HUES64 (cell line): ENCODE results near the gene MGAT5.

Experiments used
- H3K27ac ChIP-seq: 2 replicates; pipeline ENCODE4 v1.7.0; 2013; ENCODE audit warnings: low read depth, low read length, inconsistent platforms
- H3K27me3 ChIP-seq: 2 replicates; pipeline ENCODE4 v1.6.1; 2013; ENCODE audit warnings: mild to moderate bottlenecking, low read length; ENCODE audit not compliant: insufficient read depth
- H3K36me3 ChIP-seq: 2 replicates; pipeline ENCODE4 v1.6.1; 2013; ENCODE audit warnings: mild to moderate bottlenecking, low read length; ENCODE audit not compliant: insufficient read depth
- H3K4me1 ChIP-seq: 2 replicates; pipeline ENCODE4 v1.6.1; 2013; ENCODE audit warnings: mild to moderate bottlenecking, low read length, moderate library complexity; ENCODE audit not compliant: insufficient read depth
- H3K4me3 ChIP-seq: 2 replicates; pipeline ENCODE4 v1.5.1; 2013; ENCODE audit warnings: mild to moderate bottlenecking, low read length, moderate library complexity
- H3K9ac ChIP-seq: 2 replicates; pipeline ENCODE4 v1.6.1; 2013; ENCODE audit warnings: mild to moderate bottlenecking, low read depth, low read length
- H3K9me3 ChIP-seq: 2 replicates; pipeline ENCODE4 v1.6.1; 2013; ENCODE audit warnings: low read depth, low read length; ENCODE audit not compliant: insufficient read depth
- WGBS: fragments of 150-250, 120-280 bp; methylation state at CpG from one replicate; pipeline ENCODE4 v1.1.7; 2013; ENCODE audit warnings: missing lambda C conversion rate; 5-methylcytosine and 5-hydroxymethylcytosine counted together

Gene MGAT5

DNA sequence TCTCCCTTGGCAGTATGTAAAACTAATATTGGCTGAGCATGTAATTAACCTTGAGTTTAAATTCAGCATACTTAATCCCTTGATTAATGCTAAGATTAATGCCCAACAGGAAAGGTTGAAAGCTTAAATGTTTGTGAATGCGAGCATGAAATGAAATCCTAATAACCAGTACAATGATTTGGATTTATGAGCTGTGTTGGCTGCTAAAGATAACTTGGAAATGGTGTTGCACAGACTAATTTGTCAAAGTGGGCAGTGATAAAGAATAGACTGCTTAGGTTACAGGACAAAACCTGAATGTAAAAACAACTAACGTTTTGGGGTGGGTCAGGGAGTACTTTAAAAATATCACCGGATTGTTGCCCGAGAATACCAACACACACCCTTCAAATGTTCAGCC is 70.6 kb downstream of the MGAT5 start:
- Histone ChIP-seq H3K9me3 (no peaks in the 10 kb centered on the region), H3K4me1 (peaks cover 7% of the 10 kb centered on the region; the same call in 1 of the 2 replicates), H3K4me3 (no peak overlapping the region), H3K27me3 (no peaks in the 10 kb centered on the region), H3K27ac (no peak overlapping the region), H3K36me3 (no peaks in the 10 kb centered on the region), H3K9ac (no peak overlapping the region)
- 95% methylated on average over 2 of the region's 4 CpGs for WGBS

DNA sequence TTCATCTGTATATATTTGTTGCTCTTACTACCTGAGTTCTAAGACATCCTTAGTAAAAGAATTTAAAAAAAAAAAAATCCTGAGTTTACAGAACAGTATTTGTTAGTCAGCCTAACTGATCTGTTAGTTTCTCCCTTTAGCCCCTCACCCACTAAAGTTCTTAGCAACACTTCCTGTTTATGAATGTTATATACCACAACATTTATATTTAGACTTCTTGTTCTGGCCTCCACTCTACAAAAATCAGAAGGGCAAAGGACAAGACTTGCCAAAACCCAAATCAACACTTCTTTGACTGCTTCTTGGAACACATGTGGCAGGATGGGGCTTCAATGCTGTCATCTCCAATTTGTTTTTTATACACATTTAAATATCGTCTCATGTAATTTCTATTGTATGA is 71.1 kb downstream of the MGAT5 start:
- no peaks in the 10 kb centered on the region for H3K36me3 ChIP-seq
- no peak overlapping the region for H3K9ac ChIP-seq
- no peak overlapping the region for H3K4me3 ChIP-seq
- no peak overlapping the region for H3K27ac ChIP-seq
- no CpG with 5 or more reads among the region's 1 CpG for WGBS
- H3K27me3 ChIP-seq: no peaks in the 10 kb centered on the region
- H3K9me3 ChIP-seq: no peaks in the 10 kb centered on the region
- peaks cover 2% of the 10 kb centered on the region; the same call in 1 of the 2 replicates for H3K4me1 ChIP-seq

DNA sequence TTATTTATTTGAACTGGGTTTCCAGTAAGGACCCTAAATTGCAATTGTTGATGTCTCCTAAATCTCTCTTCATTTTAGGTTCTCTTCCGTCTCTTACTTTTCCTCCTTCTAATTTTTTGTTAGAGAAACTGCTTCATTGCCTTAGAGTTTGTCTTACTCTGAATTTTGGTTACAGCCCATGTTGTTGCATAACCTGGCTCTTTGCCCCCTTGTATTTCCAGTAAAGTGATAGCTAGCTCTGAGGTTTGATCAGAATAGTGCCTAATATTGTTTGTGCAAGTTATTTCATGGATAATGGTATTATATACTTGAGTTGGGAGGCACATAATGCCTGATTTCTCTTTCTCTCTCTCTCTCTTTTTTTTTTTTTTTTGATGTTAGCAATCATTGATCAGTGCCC is 71.8 kb downstream of the MGAT5 start:
- H3K27ac ChIP-seq: no peak overlapping the region

DNA sequence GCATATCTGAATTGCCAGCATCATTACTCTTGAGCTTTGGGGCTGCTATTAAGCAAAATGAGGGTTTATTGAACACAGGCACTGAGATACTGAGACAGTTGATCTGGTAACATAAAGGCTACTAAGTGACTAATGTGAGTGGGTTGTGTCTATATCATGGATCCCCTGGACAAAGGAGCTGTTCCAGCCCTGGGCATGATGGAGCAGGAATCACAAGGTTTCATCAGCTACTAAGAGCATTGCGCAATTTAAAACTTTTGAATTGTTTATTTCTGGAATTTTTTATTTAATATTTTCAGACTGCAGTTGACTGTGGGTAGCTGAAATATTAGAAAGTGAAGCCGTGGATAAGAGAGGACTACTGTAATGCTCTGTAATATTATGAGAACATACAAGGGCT is 73.5 kb downstream of the MGAT5 start:
- 0 out of 2 replicates have a peak, but pooled peaks cover 3% of the 10 kb centered on the region for H3K9me3 ChIP-seq
- 93% methylated on average over 2 of the region's 2 CpGs for WGBS
- H3K4me3 ChIP-seq: no peak overlapping the region
- H3K27me3 ChIP-seq: no peaks in the 10 kb centered on the region
- H3K4me1 ChIP-seq: no peaks in the 10 kb centered on the region
- H3K36me3 ChIP-seq: no peaks in the 10 kb centered on the region
- H3K27ac ChIP-seq: no peak overlapping the region
- no peak overlapping the region for H3K9ac ChIP-seq

More for the DNA sequence above, 71.8 kb downstream of the MGAT5 start:
- Histone ChIP-seq H3K9me3 (no peaks in the 10 kb centered on the region), H3K36me3 (no peaks in the 10 kb centered on the region), H3K27me3 (no peaks in the 10 kb centered on the region), H3K4me3 (no peak overlapping the region), H3K9ac (no peak overlapping the region), H3K4me1 (no peaks in the 10 kb centered on the region)
- WGBS: 100% methylated on average over 1 of the region's 1 CpG

DNA sequence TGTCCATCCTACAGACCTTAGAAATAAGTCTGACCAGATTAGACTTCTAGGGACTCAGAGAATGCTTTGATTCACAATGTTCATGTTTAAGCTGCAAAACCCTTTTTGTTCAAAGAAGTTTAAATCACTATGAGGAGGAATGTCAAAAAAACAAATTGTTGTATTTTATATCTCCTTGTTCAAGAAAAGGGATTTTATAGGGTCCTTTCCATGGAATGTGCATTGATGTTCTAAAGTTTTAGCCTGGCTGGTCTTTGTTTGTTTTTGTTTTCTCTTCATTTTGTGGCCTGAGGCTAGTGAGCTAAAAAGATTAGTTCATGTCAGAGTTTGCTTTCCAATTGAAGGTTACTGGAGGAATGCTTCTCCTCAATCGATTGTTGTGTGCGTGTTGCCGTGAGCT is 77.2 kb downstream of the MGAT5 start:
- H3K36me3 ChIP-seq: no peaks in the 10 kb centered on the region
- 0 out of 2 replicates have a peak, but pooled peaks cover 3% of the 10 kb centered on the region for H3K9me3 ChIP-seq
- 94% methylated on average over 3 of the region's 3 CpGs for WGBS
- H3K27ac ChIP-seq: no peak overlapping the region
- H3K9ac ChIP-seq: no peak overlapping the region
- H3K4me1 ChIP-seq: no peaks in the 10 kb centered on the region
- H3K4me3 ChIP-seq: no peak overlapping the region
- H3K27me3 ChIP-seq: no peaks in the 10 kb centered on the region

DNA sequence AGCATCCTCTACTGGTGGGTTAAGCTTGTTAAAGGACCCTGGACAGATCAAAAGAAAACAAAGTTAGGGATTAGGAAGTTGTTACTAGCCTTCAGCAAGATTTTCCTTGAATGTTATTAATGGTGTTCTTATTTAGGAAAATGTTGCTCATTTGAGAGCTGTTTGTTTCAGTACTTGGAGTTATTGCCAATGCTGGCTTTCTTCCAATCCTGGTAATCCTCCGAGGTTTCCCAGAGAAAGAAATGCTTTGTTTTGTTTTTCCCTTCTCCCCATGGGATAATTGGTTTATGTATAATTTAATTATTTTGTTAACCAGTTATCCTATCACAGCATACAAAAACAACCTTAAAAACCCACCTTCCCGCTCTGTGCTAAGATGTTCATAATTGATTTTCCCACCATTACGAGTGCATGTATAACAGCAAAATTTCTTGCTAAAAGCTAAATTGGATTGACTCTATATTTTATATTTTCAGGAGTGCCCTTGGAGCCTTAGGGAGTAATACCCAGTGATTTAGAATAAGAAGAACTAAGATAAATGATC is 79.8 kb downstream of the MGAT5 start:
- H3K36me3 ChIP-seq: 0 out of 2 replicates have a peak, but pooled peaks cover 4% of the 10 kb centered on the region
- no peak overlapping the region for H3K4me3 ChIP-seq
- WGBS: 100% methylated on average over 3 of the region's 3 CpGs

DNA sequence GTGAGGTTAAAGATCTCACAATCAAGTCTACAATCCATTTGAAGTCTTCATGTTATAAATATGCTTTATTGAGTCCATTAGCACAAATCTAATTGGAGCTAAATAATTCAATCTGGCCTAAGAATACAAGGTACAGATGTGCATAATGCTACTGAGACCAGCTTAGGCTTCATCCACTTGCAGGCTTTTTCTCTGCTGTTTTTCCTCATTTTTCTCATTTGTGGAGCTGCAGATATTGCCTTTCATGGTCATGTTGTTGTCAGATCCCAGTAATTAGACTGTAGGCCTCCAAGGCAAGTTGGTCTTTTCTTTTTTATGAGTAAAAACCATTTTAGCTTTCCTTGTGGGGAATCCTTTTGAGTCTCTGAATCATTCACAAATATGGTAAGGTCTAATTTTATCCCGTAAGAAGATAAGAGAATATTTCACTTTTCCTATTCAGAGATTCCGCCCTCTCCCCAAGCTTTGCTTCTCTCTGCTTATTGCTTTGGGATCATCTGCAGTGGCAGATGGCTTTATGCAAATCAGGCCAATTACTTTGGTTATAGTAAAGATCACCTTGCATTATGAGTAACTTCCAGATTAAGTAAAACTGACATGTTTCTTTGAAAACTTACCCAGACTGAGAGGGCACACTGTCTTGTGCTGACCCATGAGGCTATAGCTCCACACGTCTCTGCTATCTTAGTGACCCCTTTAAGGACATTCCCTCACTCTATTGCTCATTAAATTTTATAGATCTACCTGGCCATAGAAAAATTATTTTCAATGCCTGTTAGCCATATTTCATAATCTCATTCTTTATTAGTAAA is 80.9 kb downstream of the MGAT5 start:
- H3K9me3 ChIP-seq: 0 out of 2 replicates have a peak, but pooled peaks cover 3% of the 10 kb centered on the region
- H3K36me3 ChIP-seq: 0 out of 2 replicates have a peak, but pooled peaks cover 8% of the 10 kb centered on the region
- H3K4me1 ChIP-seq: no peaks in the 10 kb centered on the region
- no peaks in the 10 kb centered on the region for H3K27me3 ChIP-seq
- no peak overlapping the region for H3K4me3 ChIP-seq
- no peak overlapping the region for H3K27ac ChIP-seq
- whole genome bisulfite sequencing: 67% methylated on average over 3 of the region's 3 CpGs
- no peak overlapping the region for H3K9ac ChIP-seq

More for the DNA sequence above, 79.8 kb downstream of the MGAT5 start:
- Histone ChIP-seq H3K4me1 (no peaks in the 10 kb centered on the region), H3K9me3 (0 out of 2 replicates have a peak, but pooled peaks cover 3% of the 10 kb centered on the region), H3K27ac (no peak overlapping the region), H3K27me3 (no peaks in the 10 kb centered on the region), H3K9ac (no peak overlapping the region)

DNA sequence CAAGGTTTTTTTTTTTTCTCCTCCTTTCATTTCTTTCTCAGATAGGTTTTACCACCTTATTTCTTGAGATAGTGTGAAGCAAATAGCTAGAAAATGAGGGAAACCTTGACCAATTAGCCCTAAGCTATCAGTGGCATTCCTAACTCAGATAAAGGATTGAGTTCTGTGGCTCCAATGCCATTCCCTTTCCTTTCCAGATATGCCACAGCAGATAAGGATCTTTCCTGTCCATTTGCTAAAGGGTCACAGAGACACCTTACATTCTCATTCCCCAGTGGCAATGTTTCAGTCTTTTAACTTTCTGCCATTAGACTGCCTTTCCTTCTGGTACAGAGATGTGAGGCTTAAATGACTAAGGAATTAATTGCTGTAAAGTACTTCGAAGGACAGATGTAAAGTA is 81.7 kb downstream of the MGAT5 start:
- no peaks in the 10 kb centered on the region for H3K4me1 ChIP-seq
- 0 out of 2 replicates have a peak, but pooled peaks cover 3% of the 10 kb centered on the region for H3K9me3 ChIP-seq
- no peaks in the 10 kb centered on the region for H3K27me3 ChIP-seq
- no peak overlapping the region for H3K9ac ChIP-seq
- no peak overlapping the region for H3K27ac ChIP-seq
- no peak overlapping the region for H3K4me3 ChIP-seq
- H3K36me3 ChIP-seq: 0 out of 2 replicates have a peak, but pooled peaks cover 8% of the 10 kb centered on the region
- whole genome bisulfite sequencing: 96% methylated on average over 1 of the region's 1 CpG

DNA sequence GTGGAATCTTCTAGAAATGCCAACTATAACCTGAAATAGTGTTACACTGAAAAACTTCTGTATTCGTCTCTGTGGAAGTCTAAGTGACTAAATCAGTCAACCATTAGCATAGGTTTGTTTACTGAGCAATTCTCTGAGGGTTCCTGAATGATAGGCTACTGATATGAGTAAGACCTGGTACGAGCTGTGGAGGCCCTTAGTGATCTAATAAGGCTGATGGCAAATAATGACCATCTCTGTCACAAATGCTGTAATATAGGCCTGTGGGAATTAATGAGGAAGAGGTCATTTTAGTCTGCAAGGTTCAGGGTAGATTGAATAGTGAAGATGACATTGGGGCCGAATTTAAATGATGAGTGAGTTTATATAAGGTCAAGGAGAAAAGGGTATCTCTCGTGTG is 82.5 kb downstream of the MGAT5 start:
- H3K4me1 ChIP-seq: no peaks in the 10 kb centered on the region
- H3K9me3 ChIP-seq: 0 out of 2 replicates have a peak, but pooled peaks cover 2% of the 10 kb centered on the region
- WGBS: 69% methylated on average over 4 of the region's 4 CpGs
- H3K36me3 ChIP-seq: peaks cover 9% of the 10 kb centered on the region; the same call in 1 of the 2 replicates
- no peak overlapping the region for H3K9ac ChIP-seq
- no peak overlapping the region for H3K27ac ChIP-seq
- H3K27me3 ChIP-seq: no peaks in the 10 kb centered on the region
- no peak overlapping the region for H3K4me3 ChIP-seq

DNA sequence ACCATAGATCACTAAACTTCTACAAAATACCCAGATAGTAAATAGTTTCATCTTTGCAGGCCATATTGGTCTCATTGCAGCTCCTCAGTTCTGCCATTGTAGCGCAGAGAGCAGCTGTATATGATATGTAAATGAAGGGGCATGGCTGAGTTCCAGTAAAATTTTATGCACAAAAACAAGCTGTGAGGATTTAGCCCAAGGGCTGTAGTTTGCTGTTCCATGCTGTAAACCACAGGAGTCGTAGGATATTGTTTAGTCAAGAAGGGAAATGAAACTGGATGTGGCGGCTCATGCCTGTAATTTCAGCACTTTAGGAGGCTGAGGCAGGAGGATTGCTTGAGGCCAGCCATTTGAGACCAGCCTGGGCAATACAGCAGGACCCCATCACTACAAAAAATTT is 83.0 kb downstream of the MGAT5 start:
- WGBS: 96% methylated on average over 3 of the region's 3 CpGs
- peaks cover 14% of the 10 kb centered on the region; the same call in 1 of the 2 replicates for H3K36me3 ChIP-seq
- H3K9me3 ChIP-seq: no peaks in the 10 kb centered on the region
- no peaks in the 10 kb centered on the region for H3K4me1 ChIP-seq
- no peak overlapping the region for H3K9ac ChIP-seq
- no peaks in the 10 kb centered on the region for H3K27me3 ChIP-seq
- no peak overlapping the region for H3K27ac ChIP-seq
- H3K4me3 ChIP-seq: no peak overlapping the region

DNA sequence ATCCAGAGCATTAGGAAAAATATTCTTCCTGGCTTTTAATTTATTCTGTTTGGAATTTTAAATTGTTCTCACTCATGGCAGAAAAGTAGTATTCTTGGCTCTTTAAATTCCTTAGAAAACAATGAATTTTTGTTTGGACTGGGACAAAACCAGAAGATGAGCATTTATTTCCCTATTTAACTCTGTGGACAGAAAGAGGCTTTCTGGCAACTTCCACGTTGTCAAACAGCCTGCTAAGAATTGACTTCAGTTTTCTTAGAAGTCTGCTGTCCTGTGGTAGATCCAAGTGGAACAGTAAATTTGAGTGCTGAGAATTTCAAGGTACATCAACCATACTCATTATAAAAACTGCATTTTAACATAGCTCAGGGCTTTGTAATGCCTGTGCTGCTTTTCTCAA is 83.8 kb downstream of the MGAT5 start:
- H3K27me3 ChIP-seq: no peaks in the 10 kb centered on the region
- H3K4me3 ChIP-seq: no peak overlapping the region
- H3K36me3 ChIP-seq: peaks cover 19% of the 10 kb centered on the region; the same call in 1 of the 2 replicates
- no peak overlapping the region for H3K9ac ChIP-seq
- H3K27ac ChIP-seq: no peak overlapping the region
- H3K9me3 ChIP-seq: no peaks in the 10 kb centered on the region
- WGBS: 100% methylated on average over 1 of the region's 1 CpG
- no peaks in the 10 kb centered on the region for H3K4me1 ChIP-seq
